ENCODE data around the gene RPL31.

Gene RPL31

DNA sequence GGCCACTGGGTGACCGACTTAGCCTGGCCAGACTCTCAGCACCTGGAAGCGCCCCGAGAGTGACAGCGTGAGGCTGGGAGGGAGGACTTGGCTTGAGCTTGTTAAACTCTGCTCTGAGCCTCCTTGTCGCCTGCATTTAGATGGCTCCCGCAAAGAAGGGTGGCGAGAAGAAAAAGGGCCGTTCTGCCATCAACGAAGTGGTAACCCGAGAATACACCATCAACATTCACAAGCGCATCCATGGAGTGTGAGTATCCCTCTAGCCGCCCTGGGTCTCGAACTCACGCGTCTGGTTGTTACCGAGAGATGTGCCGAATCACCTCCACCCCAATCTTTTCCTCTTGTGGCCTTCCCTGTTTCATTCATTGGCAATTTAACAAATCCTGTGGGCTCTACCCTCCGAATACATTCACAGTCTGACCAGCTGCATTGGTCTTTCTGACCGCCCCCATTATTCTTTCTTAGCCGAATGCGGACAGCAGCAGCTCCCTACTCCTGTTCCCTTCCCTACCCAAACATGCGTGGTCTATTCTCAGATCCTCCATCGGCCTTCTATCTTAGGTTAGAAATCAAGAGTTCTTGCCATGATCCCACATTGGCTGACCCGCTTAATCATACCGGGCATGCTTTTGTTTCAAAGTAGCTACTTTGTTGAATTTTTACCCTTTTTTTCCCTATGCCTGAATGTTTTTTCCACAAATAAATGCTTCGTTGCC, 631 bp downstream of the RPL31 start:
- Histone ChIP-seq H3K9me3 (ENCODE audit: control insufficient read depth, low read length) (no peaks in the 10 kb centered on the region), H3K4me3 (ENCODE audit: low read length) (peak overlapping the region; percentile 93), H3K9ac (ENCODE audit: low read length) (peak overlapping the region; percentile 94), H3K36me3 (ENCODE audit: control insufficient read depth, insufficient read depth, low read length) (peaks cover 25% of the 10 kb centered on the region), H3K27me3 (ENCODE audit: control insufficient read depth, insufficient read depth, low read length) (no peaks in the 10 kb centered on the region), H3K4me1 (ENCODE audit: control insufficient read depth, insufficient read depth, low read length) (peaks cover 17% of the 10 kb centered on the region)

DNA sequence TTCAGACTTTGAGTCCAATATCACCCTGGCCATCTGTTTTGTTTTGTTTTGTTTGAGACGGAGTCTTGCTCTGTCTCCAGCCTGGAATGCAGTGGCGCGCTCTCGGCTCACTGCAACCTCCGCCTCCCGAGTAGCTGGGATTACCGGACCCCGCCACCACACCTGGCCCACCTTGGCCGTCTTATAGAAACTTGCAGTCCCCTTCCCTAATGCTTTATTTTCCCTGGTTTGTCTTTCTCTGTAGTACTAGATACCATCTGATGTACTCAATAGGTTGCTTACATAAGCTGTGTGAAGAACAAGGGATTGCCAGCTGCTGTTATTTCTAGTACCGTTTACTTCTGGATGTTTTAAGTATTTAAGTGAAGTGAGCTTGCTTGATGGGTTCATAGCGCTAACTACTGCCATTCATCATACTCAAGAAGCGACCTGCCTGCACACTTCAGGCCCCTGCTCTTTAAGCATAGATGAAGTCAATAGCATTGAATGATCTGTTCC, 1.2 kb downstream of the RPL31 start:
- Histone ChIP-seq H3K4me3 (ENCODE audit: low read length) (peak overlapping the region; percentile 93), H3K36me3 (ENCODE audit: control insufficient read depth, insufficient read depth, low read length) (peaks cover 27% of the 10 kb centered on the region), H3K9me3 (ENCODE audit: control insufficient read depth, low read length) (no peaks in the 10 kb centered on the region), H3K27me3 (ENCODE audit: control insufficient read depth, insufficient read depth, low read length) (no peaks in the 10 kb centered on the region), H3K4me1 (ENCODE audit: control insufficient read depth, insufficient read depth, low read length) (peaks cover 17% of the 10 kb centered on the region), H3K9ac (ENCODE audit: low read length) (peak overlapping the region; percentile 94)

GRCh38 chr2:101004620-101005325, 2.7 kb downstream of the RPL31 start:
- H3K4me1 ChIP-seq (ENCODE audit: control insufficient read depth, insufficient read depth, low read length), result peaks cover 17% of the 10 kb centered on the region
- no peaks in the 10 kb centered on the region for H3K27me3 ChIP-seq (ENCODE audit: control insufficient read depth, insufficient read depth, low read length)
- H3K4me3 ChIP-seq (ENCODE audit: low read length), result no peak overlapping the region
- H3K36me3 ChIP-seq (ENCODE audit: control insufficient read depth, insufficient read depth, low read length), result peaks cover 27% of the 10 kb centered on the region
- no peak overlapping the region for H3K9ac ChIP-seq (ENCODE audit: low read length)
- no peaks in the 10 kb centered on the region for H3K9me3 ChIP-seq (ENCODE audit: control insufficient read depth, low read length)

DNA sequence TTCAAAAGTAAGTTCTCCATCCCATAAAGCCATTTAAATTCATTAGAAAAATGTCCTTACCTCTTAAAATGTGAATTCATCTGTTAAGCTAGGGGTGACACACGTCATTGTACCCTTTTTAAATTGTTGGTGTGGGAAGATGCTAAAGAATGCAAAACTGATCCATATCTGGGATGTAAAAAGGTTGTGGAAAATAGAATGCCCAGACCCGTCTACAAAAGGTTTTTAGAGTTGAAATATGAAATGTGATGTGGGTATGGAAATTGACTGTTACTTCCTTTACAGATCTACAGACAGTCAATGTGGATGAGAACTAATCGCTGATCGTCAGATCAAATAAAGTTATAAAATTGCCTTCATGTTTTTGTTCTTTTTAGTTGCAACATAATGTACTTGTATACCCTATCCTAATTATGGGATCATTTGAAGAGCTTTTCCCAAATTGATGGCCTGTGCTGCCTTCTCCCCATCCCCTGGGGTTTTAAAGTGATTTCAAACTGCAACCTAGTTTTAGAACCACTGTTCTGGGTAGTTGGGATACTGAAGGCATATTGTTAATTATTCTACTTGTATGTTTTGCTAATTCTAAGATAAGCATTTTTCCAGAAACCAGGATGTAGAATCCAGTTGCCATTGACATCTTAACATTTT, 4.1 kb downstream of the RPL31 start:
- H3K4me3 ChIP-seq (ENCODE audit: low read length), result no peak overlapping the region
- H3K9me3 ChIP-seq (ENCODE audit: control insufficient read depth, low read length), result no peaks in the 10 kb centered on the region
- H3K27me3 ChIP-seq (ENCODE audit: control insufficient read depth, insufficient read depth, low read length), result no peaks in the 10 kb centered on the region
- no peak overlapping the region for H3K9ac ChIP-seq (ENCODE audit: low read length)
- peaks cover 17% of the 10 kb centered on the region for H3K4me1 ChIP-seq (ENCODE audit: control insufficient read depth, insufficient read depth, low read length)
- peaks cover 27% of the 10 kb centered on the region for H3K36me3 ChIP-seq (ENCODE audit: control insufficient read depth, insufficient read depth, low read length)

DNA sequence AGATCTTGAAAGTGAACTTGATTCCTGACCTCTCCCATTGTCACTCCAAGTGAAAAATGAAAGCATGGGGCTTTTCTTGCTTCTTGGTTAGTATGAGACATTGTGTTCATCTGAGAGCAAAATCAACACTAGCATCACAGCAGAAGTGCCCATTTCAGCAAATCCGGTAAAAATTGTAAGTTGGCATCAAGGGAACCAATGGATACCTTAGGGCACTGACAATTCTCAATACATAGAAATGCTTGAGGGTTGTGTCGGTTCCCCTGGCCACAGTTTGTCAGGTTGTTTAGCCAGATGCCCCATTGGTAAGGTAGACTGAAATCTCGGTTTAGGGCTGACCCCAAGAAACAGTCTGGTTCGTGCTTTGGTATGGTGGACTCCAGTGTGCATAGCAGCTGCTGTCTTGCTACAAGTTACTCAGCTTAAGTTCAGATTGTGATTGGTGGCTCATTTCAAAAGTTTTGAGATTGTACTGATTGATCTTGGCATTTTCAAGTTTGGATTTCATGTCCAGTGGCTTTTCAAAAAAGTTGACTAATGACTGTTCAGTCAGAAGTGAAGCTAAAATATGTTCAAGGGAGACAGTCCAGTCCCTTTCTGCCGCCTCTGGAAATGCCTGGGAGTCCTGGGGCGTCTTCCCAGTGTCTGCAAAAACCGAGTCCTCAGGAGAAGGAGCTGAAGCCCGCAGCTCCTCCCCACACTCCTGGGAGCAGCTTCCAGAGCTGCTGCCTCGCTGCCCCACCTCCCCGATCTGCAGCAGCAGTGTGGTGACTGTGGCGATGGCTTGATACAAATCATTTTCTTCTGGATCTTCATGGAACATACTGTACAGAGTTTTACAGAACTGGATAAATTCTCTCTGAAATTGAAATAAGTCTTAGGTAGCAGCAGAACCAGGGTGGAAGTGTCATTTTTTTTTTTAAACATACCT, 5.6 kb downstream of the RPL31 start:
- no peaks in the 10 kb centered on the region for H3K27me3 ChIP-seq (ENCODE audit: control insufficient read depth, insufficient read depth, low read length)
- H3K9ac ChIP-seq (ENCODE audit: low read length), result no peak overlapping the region
- H3K9me3 ChIP-seq (ENCODE audit: control insufficient read depth, low read length), result no peaks in the 10 kb centered on the region
- no peak overlapping the region for H3K4me3 ChIP-seq (ENCODE audit: low read length)
- peaks cover 30% of the 10 kb centered on the region for H3K36me3 ChIP-seq (ENCODE audit: control insufficient read depth, insufficient read depth, low read length)
- H3K4me1 ChIP-seq (ENCODE audit: control insufficient read depth, insufficient read depth, low read length), result peaks cover 14% of the 10 kb centered on the region

GRCh38 chr2:101011152-101011551, 9.1 kb downstream of the RPL31 start:
- H3K27me3 ChIP-seq (ENCODE audit: control insufficient read depth, insufficient read depth, low read length), result no peaks in the 10 kb centered on the region
- H3K36me3 ChIP-seq (ENCODE audit: control insufficient read depth, insufficient read depth, low read length), result peaks cover 14% of the 10 kb centered on the region

GRCh38 chr2:101012054-101012705, 10.1 kb downstream of the RPL31 start:
- peaks cover 11% of the 10 kb centered on the region for H3K36me3 ChIP-seq (ENCODE audit: control insufficient read depth, insufficient read depth, low read length)
- no peak overlapping the region for H3K4me3 ChIP-seq (ENCODE audit: low read length)
- H3K4me1 ChIP-seq (ENCODE audit: control insufficient read depth, insufficient read depth, low read length), result no peaks in the 10 kb centered on the region
- H3K27me3 ChIP-seq (ENCODE audit: control insufficient read depth, insufficient read depth, low read length), result no peaks in the 10 kb centered on the region
- no peak overlapping the region for H3K9ac ChIP-seq (ENCODE audit: low read length)
- no peaks in the 10 kb centered on the region for H3K9me3 ChIP-seq (ENCODE audit: control insufficient read depth, low read length)

More at GRCh38 chr2:101011152-101011551, 9.1 kb downstream of the RPL31 start:
- Histone ChIP-seq H3K4me1 (ENCODE audit: control insufficient read depth, insufficient read depth, low read length) (no peaks in the 10 kb centered on the region), H3K4me3 (ENCODE audit: low read length) (no peak overlapping the region), H3K9me3 (ENCODE audit: control insufficient read depth, low read length) (no peaks in the 10 kb centered on the region), H3K9ac (ENCODE audit: low read length) (no peak overlapping the region)

GRCh38 chr2:101012706-101013181, 10.7 kb downstream of the RPL31 start:
- H3K9ac ChIP-seq (ENCODE audit: low read length), result no peak overlapping the region
- H3K36me3 ChIP-seq (ENCODE audit: control insufficient read depth, insufficient read depth, low read length), result peaks cover 5% of the 10 kb centered on the region

DNA sequence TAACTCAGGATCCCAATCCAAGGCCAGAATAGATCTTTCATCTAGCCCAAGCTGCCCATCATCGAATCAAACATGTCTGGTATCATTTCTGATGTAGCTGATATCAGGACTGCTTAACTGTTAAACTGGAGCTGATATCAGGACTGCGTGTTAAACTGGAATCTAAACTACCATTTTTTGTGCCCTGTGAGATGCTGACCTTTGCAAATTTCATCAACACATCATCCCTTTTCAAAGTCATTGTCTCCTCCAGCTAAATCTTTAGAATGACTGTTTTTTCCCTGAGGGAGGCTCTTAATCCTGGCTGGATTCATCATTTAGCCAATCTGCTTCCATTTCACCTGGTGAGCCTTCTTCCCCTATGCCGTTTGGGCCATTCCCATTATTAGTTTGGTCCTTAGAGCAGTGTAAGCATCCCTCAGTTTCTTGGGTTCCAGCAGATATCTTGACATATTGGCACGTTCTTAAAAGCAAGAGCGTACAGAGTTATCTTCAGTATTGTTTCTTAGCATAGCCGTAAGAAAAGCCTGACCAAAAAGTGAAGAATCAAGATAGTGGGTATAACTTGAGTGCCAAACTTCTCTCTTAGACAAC, 12.3 kb downstream of the RPL31 start:
- no peaks in the 10 kb centered on the region for H3K4me1 ChIP-seq (ENCODE audit: control insufficient read depth, insufficient read depth, low read length)
- peaks cover 3% of the 10 kb centered on the region for H3K36me3 ChIP-seq (ENCODE audit: control insufficient read depth, insufficient read depth, low read length)

More at GRCh38 chr2:101012706-101013181, 10.7 kb downstream of the RPL31 start:
- Histone ChIP-seq H3K9me3 (ENCODE audit: control insufficient read depth, low read length) (no peaks in the 10 kb centered on the region), H3K4me1 (ENCODE audit: control insufficient read depth, insufficient read depth, low read length) (no peaks in the 10 kb centered on the region), H3K4me3 (ENCODE audit: low read length) (no peak overlapping the region), H3K27me3 (ENCODE audit: control insufficient read depth, insufficient read depth, low read length) (no peaks in the 10 kb centered on the region)

GRCh38 chr2:101017371-101017770, 15.3 kb downstream of the RPL31 start:
- no peak overlapping the region for H3K9ac ChIP-seq (ENCODE audit: low read length)
- H3K36me3 ChIP-seq (ENCODE audit: control insufficient read depth, insufficient read depth, low read length), result peaks cover 4% of the 10 kb centered on the region

More for the DNA sequence above, 12.3 kb downstream of the RPL31 start:
- Histone ChIP-seq H3K9ac (ENCODE audit: low read length) (no peak overlapping the region), H3K9me3 (ENCODE audit: control insufficient read depth, low read length) (no peaks in the 10 kb centered on the region), H3K27me3 (ENCODE audit: control insufficient read depth, insufficient read depth, low read length) (no peaks in the 10 kb centered on the region), H3K4me3 (ENCODE audit: low read length) (no peak overlapping the region)

More at GRCh38 chr2:101017371-101017770, 15.3 kb downstream of the RPL31 start:
- Histone ChIP-seq H3K4me1 (ENCODE audit: control insufficient read depth, insufficient read depth, low read length) (no peaks in the 10 kb centered on the region), H3K4me3 (ENCODE audit: low read length) (no peak overlapping the region), H3K27me3 (ENCODE audit: control insufficient read depth, insufficient read depth, low read length) (no peaks in the 10 kb centered on the region), H3K9me3 (ENCODE audit: control insufficient read depth, low read length) (no peaks in the 10 kb centered on the region)
